Measurements from ENCODE around the gene FLNA.

- TF ChIP-seq, protein P1, sequence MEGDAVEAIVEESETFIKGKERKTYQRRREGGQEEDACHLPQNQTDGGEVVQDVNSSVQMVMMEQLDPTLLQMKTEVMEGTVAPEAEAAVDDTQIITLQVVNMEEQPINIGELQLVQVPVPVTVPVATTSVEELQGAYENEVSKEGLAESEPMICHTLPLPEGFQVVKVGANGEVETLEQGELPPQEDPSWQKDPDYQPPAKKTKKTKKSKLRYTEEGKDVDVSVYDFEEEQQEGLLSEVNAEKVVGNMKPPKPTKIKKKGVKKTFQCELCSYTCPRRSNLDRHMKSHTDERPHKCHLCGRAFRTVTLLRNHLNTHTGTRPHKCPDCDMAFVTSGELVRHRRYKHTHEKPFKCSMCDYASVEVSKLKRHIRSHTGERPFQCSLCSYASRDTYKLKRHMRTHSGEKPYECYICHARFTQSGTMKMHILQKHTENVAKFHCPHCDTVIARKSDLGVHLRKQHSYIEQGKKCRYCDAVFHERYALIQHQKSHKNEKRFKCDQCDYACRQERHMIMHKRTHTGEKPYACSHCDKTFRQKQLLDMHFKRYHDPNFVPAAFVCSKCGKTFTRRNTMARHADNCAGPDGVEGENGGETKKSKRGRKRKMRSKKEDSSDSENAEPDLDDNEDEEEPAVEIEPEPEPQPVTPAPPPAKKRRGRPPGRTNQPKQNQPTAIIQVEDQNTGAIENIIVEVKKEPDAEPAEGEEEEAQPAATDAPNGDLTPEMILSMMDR (IDR thresholded peaks at IDR 0.05 in 2 of 3, conservative IDR thresholded peaks at IDR 0.05 in 1 of 3; ENCODE audit: control insufficient read depth in 2 of 3, extremely low read depth in 1 of 3, insufficient read depth in 1 of 3, low read depth in 3 of 3, low read length in 3 of 3), result peak; percentile 33 to 42 (median 38)
- TF ChIP-seq EP300 (IDR thresholded peaks at IDR 0.05; ENCODE audit: borderline replicate concordance in 1 of 2, control insufficient read depth in 1 of 2, low read depth in 2 of 2, low read length in 2 of 2) (no peak), POLR2A (IDR thresholded peaks at IDR 0.05; ENCODE audit: low read depth, low read length) (no peak), CHD4 (IDR thresholded peaks at IDR 0.05) (no peak), FOXM1 (IDR thresholded peaks at IDR 0.05; ENCODE audit: low read depth, low read length) (no peak), ATF2 (IDR thresholded peaks at IDR 0.05; ENCODE audit: low read length) (no peak), E2F8 (IDR thresholded peaks at IDR 0.05; ENCODE audit: low read depth, partially characterized antibody) (no peak), HCFC1 (IDR thresholded peaks at IDR 0.05; ENCODE audit: low read length) (no peak), SP1 (IDR thresholded peaks at IDR 0.05; ENCODE audit: low read depth, low read length) (no peak), RCOR1 (conservative IDR thresholded peaks at IDR 0.05; ENCODE audit: low read depth, low read length) (no peak), SIN3A (IDR thresholded peaks at IDR 0.05; ENCODE audit: low read depth, low read length) (no peak)
- TF ChIP-seq, protein P2, sequence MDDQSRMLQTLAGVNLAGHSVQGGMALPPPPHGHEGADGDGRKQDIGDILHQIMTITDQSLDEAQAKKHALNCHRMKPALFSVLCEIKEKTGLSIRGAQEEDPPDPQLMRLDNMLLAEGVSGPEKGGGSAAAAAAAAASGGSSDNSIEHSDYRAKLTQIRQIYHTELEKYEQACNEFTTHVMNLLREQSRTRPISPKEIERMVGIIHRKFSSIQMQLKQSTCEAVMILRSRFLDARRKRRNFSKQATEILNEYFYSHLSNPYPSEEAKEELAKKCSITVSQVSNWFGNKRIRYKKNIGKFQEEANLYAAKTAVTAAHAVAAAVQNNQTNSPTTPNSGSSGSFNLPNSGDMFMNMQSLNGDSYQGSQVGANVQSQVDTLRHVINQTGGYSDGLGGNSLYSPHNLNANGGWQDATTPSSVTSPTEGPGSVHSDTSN (IDR thresholded peaks at IDR 0.05; ENCODE audit: insufficient replicate concordance, low read depth, low read length), result no peak
Measured at GRCh38 chrX:154373340-154374306, 811 bp downstream of the FLNA start.

Data from GM12878 (cell line).